Astrocyte of the spinal cord (primary cell): ENCODE data around the gene ZDHHC23.

ENCODE experiments used
- DNase-seq: peaks from one replicate; pipeline ENCODE4 v3.0.0; 2011; ENCODE audit warnings: low read depth, low spot score
- H3K4me3 ChIP-seq: 2 replicates; pipeline ENCODE4 v1.5.1; 2011; ENCODE audit warnings: low read depth, mild to moderate bottlenecking, low read length, moderate library complexity
- CTCF ChIP-seq: IDR thresholded peaks from 2 replicates; pipeline ENCODE4 v1.5.1; 2012; ENCODE audit warnings: low read depth, mild to moderate bottlenecking, low read length, inconsistent platforms
- in situ Hi-C: cut with HindIII; loops from 2 replicates; pipeline ENCODE4 v1.10.0; 2017; ENCODE audit warnings: low sequenced_read_pairs

ZDHHC23 gene, protein sequence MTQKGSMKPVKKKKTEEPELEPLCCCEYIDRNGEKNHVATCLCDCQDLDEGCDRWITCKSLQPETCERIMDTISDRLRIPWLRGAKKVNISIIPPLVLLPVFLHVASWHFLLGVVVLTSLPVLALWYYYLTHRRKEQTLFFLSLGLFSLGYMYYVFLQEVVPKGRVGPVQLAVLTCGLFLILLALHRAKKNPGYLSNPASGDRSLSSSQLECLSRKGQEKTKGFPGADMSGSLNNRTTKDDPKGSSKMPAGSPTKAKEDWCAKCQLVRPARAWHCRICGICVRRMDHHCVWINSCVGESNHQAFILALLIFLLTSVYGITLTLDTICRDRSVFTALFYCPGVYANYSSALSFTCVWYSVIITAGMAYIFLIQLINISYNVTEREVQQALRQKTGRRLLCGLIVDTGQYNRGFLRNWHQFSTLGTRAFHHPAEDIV

GRCh38 chr3:113947372-113948014 lies at the start of gene ZDHHC23:
ZDHHC23 (plus strand) TSS chr3:113948013; CDS start chr3:113948803, 790 bp downstream.
- no peak for TF ChIP-seq CTCF
- in situ Hi-C loops, result no loop called here
- H3K4me3 ChIP-seq, result peak within 1 kb of the TSS; percentile 49
- peak; percentile 40 for DNase-seq

- TF ChIP-seq CTCF, result no peak
- in situ Hi-C loops, result no loop called here
- peak; percentile 16 for DNase-seq
- no peak overlapping the region for H3K4me3 ChIP-seq
Measured at GRCh38 chr3:113898892-113899291, 48.9 kb upstream of the ZDHHC23 start.

GRCh38 chr3:113906568-113907140 lies 41.2 kb upstream of the ZDHHC23 start:
- in situ Hi-C loops, result no loop called here
- H3K4me3 ChIP-seq, result no peak overlapping the region
- no peak for TF ChIP-seq CTCF
- DNase-seq, result no peak

GRCh38 chr3:113908133-113908532 lies 39.7 kb upstream of the ZDHHC23 start:
- in situ Hi-C loops, result no loop called here
- no peak for TF ChIP-seq CTCF
- DNase-seq, result no peak
- no peak overlapping the region for H3K4me3 ChIP-seq

DNA sequence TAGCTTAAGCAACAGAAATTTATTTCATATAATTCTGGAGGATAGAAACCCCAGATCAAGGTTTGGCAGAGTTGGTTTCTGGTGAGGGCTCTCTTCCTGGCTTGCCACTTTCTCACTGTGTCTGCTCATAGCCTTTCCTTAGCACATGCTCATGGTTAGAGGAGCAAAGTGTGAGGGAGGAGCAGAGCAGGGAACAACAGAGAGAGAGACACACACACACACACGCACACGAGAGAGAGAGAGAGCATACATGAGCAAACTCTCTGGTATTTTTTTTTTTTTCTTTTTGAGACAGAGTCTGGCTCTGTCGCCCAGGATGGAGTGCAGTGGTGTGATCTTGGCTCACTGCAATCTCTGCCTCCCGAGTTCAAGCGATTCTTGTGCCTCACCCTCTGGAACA lies 36.8 kb upstream of the ZDHHC23 start:
- H3K4me3 ChIP-seq, result no peak overlapping the region
- in situ Hi-C loops, result no loop called here
- TF ChIP-seq CTCF, result no peak
- DNase-seq, result no peak

GRCh38 chr3:113912552-113913236 lies 35.1 kb upstream of the ZDHHC23 start:
- H3K4me3 ChIP-seq, result no peak overlapping the region
- in situ Hi-C loops, result no loop called here
- peak; percentile 69 for TF ChIP-seq CTCF
- peak; percentile 80 for DNase-seq
